Keratinocyte (primary cell): ENCODE data around the gene CDKN1C. TPM values are rescaled to one million over a fixed set of nuclear protein-coding genes. Genes with fewer than 3 reads are reported as not detected.
A peak's percentile ranks its signal among the peaks of the same experiment; 100 is the strongest.

Experiments used
- DNase-seq: peaks from one replicate; pipeline ENCODE4 v3.0.0-alpha.2; 2011; ENCODE audit warnings: low read depth, missing footprints, low spot score
- FAIRE-seq: peaks from 2 replicates; lab custom pipeline; 2011; peaks lifted over from hg19 to GRCh38; lab: Jason Lieb, UNC
- H2AFZ ChIP-seq: 2 replicates; pipeline ENCODE4 v1.6.0; 2012; ENCODE audit warnings: low read length, control low read depth, inconsistent platforms; ENCODE audit not compliant: control insufficient read depth
- H3K27ac ChIP-seq: 2 replicates; pipeline ENCODE4 v1.5.1; 2011; ENCODE audit warnings: low read length; ENCODE audit not compliant: control insufficient read depth, insufficient read depth
- H3K27me3 ChIP-seq: 3 replicates; pipeline ENCODE4 v1.6.0; 2011; ENCODE audit warnings: low read length; ENCODE audit not compliant: control insufficient read depth, insufficient read depth; ENCODE audit errors: extremely low read depth
- H3K36me3 ChIP-seq, 2 experiments: 2 replicates in 1 of 2; 3 replicates in 1 of 2; pipeline ENCODE4 v1.5.1; 2011; ENCODE audit warnings: low read length in 2 of 2, mild to moderate bottlenecking in 1 of 2; ENCODE audit not compliant: control insufficient read depth in 2 of 2, insufficient read depth in 2 of 2; ENCODE audit errors: extremely low read depth in 1 of 2
- H3K4me1 ChIP-seq: 3 replicates; pipeline ENCODE4 v1.5.1; 2011; ENCODE audit warnings: low read length; ENCODE audit not compliant: control insufficient read depth, insufficient read depth; ENCODE audit errors: extremely low read depth
- H3K4me2 ChIP-seq: 3 replicates; pipeline ENCODE4 v1.6.0; 2011; ENCODE audit warnings: low read depth, low read length; ENCODE audit not compliant: control insufficient read depth, insufficient read depth; ENCODE audit errors: extremely low read depth
- H3K4me3 ChIP-seq, 3 experiments: fragments of 200-600 bp in 1 of 3; sonication (generic) in 1 of 3; 2 replicates in 2 of 3; 3 replicates in 1 of 3; pipeline ENCODE4 v1.5.1; 2011 to 2016; ENCODE audit warnings: low read length in 3 of 3, mild to moderate bottlenecking in 3 of 3, control low read depth in 2 of 3, inconsistent platforms in 1 of 3, low read depth in 1 of 3, mixed read lengths in 1 of 3, mixed run types in 1 of 3, moderate library complexity in 1 of 3; ENCODE audit not compliant: control insufficient read depth in 2 of 3, insufficient read depth in 2 of 3; ENCODE audit errors: extremely low read depth in 1 of 3
- H3K79me2 ChIP-seq: 2 replicates; pipeline ENCODE4 v1.6.0; 2012; ENCODE audit warnings: low read length; ENCODE audit not compliant: control insufficient read depth, insufficient read depth
- H3K9ac ChIP-seq: 3 replicates; pipeline ENCODE4 v1.6.0; 2011; ENCODE audit warnings: low read length; ENCODE audit not compliant: control insufficient read depth, insufficient read depth; ENCODE audit errors: extremely low read depth
- H3K9me1 ChIP-seq: 3 replicates; pipeline ENCODE4 v1.6.0; 2011; ENCODE audit warnings: low read length; ENCODE audit not compliant: control insufficient read depth, insufficient read depth; ENCODE audit errors: extremely low read depth
- H3K9me3 ChIP-seq: 2 replicates; pipeline ENCODE4 v1.5.1; 2012; ENCODE audit warnings: low read depth, low read length; ENCODE audit not compliant: control insufficient read depth
- H4K20me1 ChIP-seq: 3 replicates; pipeline ENCODE4 v1.6.0; 2011; ENCODE audit warnings: low read length; ENCODE audit not compliant: control insufficient read depth, insufficient read depth; ENCODE audit errors: extremely low read depth
- EZH2 ChIP-seq: IDR thresholded peaks from one replicate; pipeline ENCODE4 v1.6.1; 2012; ENCODE audit warnings: inconsistent platforms, mild to moderate bottlenecking, low read length, moderate library complexity
- dilution Hi-C: fragments of 300-500 bp; cut with MboI; formaldehyde crosslinking; loops from one replicate; pipeline ENCODE4 v1.7.0; 2020; ENCODE audit warnings: low sequenced_read_pairs; ENCODE audit not compliant: extremely low pct_ligation_motif_present
- polyA plus RNA-seq, 5 experiments: library from polyadenylated mRNA; depleted of rRNA in 3 of 5; stranded (reverse) in 3 of 5; stranded (forward) in 1 of 5; unstranded in 1 of 5; fragments of >200 nt; gene quantifications; 1 replicate in 1 of 5; 2 replicates in 3 of 5; 3 replicates in 1 of 5; pipeline versions ENCODE4 v1.2.1 to v1.2.3, GENCODE V29; 2011 to 2012; ENCODE audit warnings: missing spikeins in 2 of 5, low read depth in 1 of 5, low replicate concordance in 1 of 5
- TF ChIP-seq, protein P1 (sequence below), 3 experiments: IDR thresholded peaks in 1 of 3; conservative IDR thresholded peaks in 1 of 3; optimal IDR thresholded peaks in 1 of 3; 2 replicates in 2 of 3; 3 replicates in 1 of 3; pipeline versions ENCODE3 to v1.5.1; 2011; ENCODE audit warnings: low read length in 3 of 3, mild to moderate bottlenecking in 3 of 3, moderate library complexity in 2 of 3, control low read depth in 1 of 3, inconsistent platforms in 1 of 3; ENCODE audit not compliant: insufficient read depth in 2 of 3; ENCODE audit errors: extremely low read depth in 1 of 3

Gene CDKN1C
- polyA plus RNA-seq, 1 donor (not counting 4 experiments of a cell fraction or from before 2014, with no cell fraction given), result 0.37 TPM

DNA sequence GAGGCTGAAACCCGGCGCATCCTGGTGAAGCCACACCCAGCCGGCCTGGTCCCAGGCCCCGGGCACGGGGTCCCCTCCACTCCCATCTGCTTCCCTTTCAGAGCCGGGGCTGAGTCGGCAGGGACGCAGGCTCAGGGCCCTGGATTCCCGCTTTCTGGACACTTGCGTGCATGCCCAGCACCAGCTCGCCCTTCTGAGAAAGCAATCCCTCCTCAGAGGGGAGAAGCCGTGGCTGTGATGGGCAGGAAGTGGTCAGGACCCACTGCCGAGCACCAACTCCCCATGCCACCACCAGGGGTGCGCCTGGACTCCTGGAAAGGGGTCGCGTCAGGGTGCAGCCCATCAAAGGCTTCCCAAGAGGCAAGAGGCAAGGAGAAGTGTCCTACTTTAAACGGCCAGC is 15.1 kb downstream of the CDKN1C start:
- H3K27ac ChIP-seq, result no peak overlapping the region
- H2AFZ ChIP-seq, result no peak overlapping the region
- TF ChIP-seq, protein P1, sequence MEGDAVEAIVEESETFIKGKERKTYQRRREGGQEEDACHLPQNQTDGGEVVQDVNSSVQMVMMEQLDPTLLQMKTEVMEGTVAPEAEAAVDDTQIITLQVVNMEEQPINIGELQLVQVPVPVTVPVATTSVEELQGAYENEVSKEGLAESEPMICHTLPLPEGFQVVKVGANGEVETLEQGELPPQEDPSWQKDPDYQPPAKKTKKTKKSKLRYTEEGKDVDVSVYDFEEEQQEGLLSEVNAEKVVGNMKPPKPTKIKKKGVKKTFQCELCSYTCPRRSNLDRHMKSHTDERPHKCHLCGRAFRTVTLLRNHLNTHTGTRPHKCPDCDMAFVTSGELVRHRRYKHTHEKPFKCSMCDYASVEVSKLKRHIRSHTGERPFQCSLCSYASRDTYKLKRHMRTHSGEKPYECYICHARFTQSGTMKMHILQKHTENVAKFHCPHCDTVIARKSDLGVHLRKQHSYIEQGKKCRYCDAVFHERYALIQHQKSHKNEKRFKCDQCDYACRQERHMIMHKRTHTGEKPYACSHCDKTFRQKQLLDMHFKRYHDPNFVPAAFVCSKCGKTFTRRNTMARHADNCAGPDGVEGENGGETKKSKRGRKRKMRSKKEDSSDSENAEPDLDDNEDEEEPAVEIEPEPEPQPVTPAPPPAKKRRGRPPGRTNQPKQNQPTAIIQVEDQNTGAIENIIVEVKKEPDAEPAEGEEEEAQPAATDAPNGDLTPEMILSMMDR (optimal IDR thresholded peaks at IDR 0.05 in 1 of 3, IDR thresholded peaks at IDR 0.05 in 1 of 3, conservative IDR thresholded peaks at IDR 0.05 in 1 of 3; ENCODE audit: extremely low read depth in 1 of 3, insufficient read depth in 2 of 3, low read length in 3 of 3), result no peak
- no peak for TF ChIP-seq EZH2
- FAIRE-seq (no peak), DNase-seq (no peak)
- dilution Hi-C loops, result no loop called here
- H3K9me1 ChIP-seq, result no peaks in the 10 kb centered on the region
- H3K9ac ChIP-seq, result no peak overlapping the region
- no peaks in the 10 kb centered on the region for H3K36me3 ChIP-seq
- no peak overlapping the region for H3K4me2 ChIP-seq
- no peak overlapping the region for H3K4me3 ChIP-seq
- H3K27me3 ChIP-seq, result peaks cover 50% of the 10 kb centered on the region
- H3K4me1 ChIP-seq, result no peaks in the 10 kb centered on the region
- no peaks in the 10 kb centered on the region for H4K20me1 ChIP-seq
- no peaks in the 10 kb centered on the region for H3K9me3 ChIP-seq
- no peaks in the 10 kb centered on the region for H3K79me2 ChIP-seq

DNA sequence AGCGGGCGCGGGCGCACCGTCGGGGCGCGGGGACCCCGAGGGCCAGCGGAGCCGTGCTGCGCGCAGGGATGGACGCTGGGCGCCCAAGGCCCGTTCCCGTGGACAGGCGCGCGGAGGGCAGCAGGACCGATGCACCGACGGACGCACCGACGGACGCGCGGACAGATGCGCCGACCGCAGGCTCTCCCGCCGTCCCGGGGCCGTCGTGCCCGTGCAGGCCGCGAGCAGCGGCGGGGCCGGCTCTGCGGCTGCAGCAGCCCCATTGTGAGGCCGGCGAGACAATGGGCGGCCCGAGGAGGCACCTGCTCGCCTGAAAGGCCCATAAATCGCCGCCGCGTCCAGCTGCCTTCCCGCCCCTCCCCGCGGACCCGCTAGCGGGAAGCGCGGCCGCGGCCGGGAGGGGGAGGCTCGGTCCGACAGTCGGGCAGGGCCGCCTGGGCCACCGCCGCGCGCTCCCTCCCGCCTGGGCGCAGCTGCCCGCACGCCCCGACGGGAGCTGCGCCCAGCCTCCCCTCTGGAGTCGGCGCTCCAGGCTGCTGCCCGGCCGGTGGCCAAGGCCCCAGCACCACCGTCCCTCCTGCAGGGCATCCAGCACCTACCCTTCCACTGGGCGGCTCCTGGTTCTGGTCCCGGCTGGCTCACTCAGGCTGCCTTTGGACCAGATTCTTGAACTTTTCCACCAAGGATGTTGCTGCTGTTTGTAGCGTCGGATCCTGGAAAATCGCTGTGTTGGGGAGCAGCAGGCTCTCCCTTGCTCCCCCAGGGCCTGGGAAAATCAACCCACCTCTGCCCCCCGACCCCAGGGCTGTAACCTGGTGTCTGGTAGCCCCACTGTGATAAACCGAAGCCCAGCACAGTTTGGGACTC is 15.8 kb downstream of the CDKN1C start:
- H3K9me1 ChIP-seq, result no peaks in the 10 kb centered on the region
- H3K36me3 ChIP-seq, result no peaks in the 10 kb centered on the region
- peaks cover 53% of the 10 kb centered on the region for H3K27me3 ChIP-seq
- H3K79me2 ChIP-seq, result no peaks in the 10 kb centered on the region
- no peaks in the 10 kb centered on the region for H3K9me3 ChIP-seq
- DNase-seq, result no peak
- H3K4me1 ChIP-seq, result no peaks in the 10 kb centered on the region
- dilution Hi-C loops, result no loop called here
- no peaks in the 10 kb centered on the region for H4K20me1 ChIP-seq
- no peak overlapping the region for H3K4me2 ChIP-seq
- H2AFZ ChIP-seq, result no peak overlapping the region
- H3K27ac ChIP-seq, result no peak overlapping the region
- H3K9ac ChIP-seq, result no peak overlapping the region
- no peak overlapping the region for H3K4me3 ChIP-seq
- TF ChIP-seq EZH2, result peak; percentile 52
- TF ChIP-seq, protein P1 (optimal IDR thresholded peaks at IDR 0.05 in 1 of 3, IDR thresholded peaks at IDR 0.05 in 1 of 3, conservative IDR thresholded peaks at IDR 0.05 in 1 of 3; ENCODE audit: extremely low read depth in 1 of 3, insufficient read depth in 2 of 3, low read length in 3 of 3), result no peak
- FAIRE-seq, result no peak
